Frontal cortex (tissue), 4 donors: ENCODE results near the gene GDI1. TPM values are rescaled to one million over a fixed set of nuclear protein-coding genes. Genes with fewer than 3 reads are reported as not detected.

ENCODE experiments used
- DNase-seq, 2 donors: peaks; one replicate each; pipeline ENCODE4 v3.0.0; 2012; ENCODE audit warnings: low spot score in 2 of 2
- FAIRE-seq: peaks from 2 replicates; lab custom pipeline; 2012; peaks lifted over from hg19 to GRCh38; lab: Jason Lieb, UNC
- small RNA-seq: library from RNA; depleted of rRNA; stranded (forward); fragments of <200 nt; gene quantifications from one replicate; pipeline ENCODE3, GENCODE V24; 2014
- total RNA-seq: library from RNA; depleted of rRNA; stranded (reverse); fragments of >200 nt; gene quantifications from one replicate; pipeline ENCODE4 v1.2.3, GENCODE V29; 2014
- donor health status: control.
- donor health status: control.
- donor health status: control.

Gene GDI1
- total RNA-seq, 1 donor from 2014 or later, result 240 TPM

DNA sequence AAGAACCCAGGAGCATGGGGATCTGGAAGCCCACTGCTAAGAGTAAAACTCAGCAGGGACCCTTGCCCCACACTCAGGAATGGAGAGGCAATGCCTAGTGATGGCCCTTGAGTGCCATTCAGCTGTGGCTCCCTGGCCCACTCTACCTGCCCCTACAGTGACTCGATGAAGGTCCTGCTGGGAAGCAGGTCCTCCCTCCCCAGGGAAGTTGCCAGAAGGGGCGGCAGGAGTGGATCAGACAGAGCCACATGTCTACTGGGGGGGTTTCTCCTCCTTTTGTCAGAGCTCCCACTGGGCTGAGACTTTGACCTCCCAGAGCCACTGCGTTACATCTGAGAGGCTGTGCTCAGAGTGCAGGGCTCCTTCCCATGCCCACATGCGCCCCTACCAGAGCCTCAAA, 52.2 kb downstream of the GDI1 start:
- no peak for DNase-seq
- no peak for FAIRE-seq

- no peak for FAIRE-seq
- DNase-seq, result no peak
Observed at GRCh38 chrX:154490021-154490413, 53.1 kb downstream of the GDI1 start.

- FAIRE-seq, result no peak
- peak; percentile 91 to 93 for DNase-seq
Observed at GRCh38 chrX:154490414-154491083, 53.6 kb downstream of the GDI1 start, which contains the start of gene SLC10A3. SLC10A3 (minus strand) TSS chrX:154490629; CDS start chrX:154488940, 1,689 bp downstream.

Small RNA genes within 50 kb of the gene (small RNA-seq; reads per million reads assigned to genes)
- gene MIR6858 (0.10 reads per million), gene SNORA70 (not detected)

Other genes with a start within 250 kb of the GDI1 start
- not detected for gene OPN1MW2, start 217.4 kb upstream of the GDI1 start, total RNA-seq
- gene OPN1MW3, start 179.6 kb upstream of the GDI1 start, total RNA-seq, result not detected
- not detected for gene TEX28, start 142.0 kb upstream of the GDI1 start, total RNA-seq
- gene TKTL1, start 141.4 kb upstream of the GDI1 start, total RNA-seq, result 1.6 TPM
- gene FLNA, start 62.5 kb upstream of the GDI1 start, total RNA-seq, result 66.9 TPM
- gene EMD, start 57.9 kb upstream of the GDI1 start, total RNA-seq, result 13.9 TPM
- gene RPL10, start 38.8 kb upstream of the GDI1 start, total RNA-seq, result 2,273 TPM
- gene DNASE1L1, start 27.9 kb upstream of the GDI1 start, total RNA-seq, result 4.5 TPM
- 11.0 TPM for gene TAFAZZIN, start 25.6 kb upstream of the GDI1 start, total RNA-seq
- 50.1 TPM for gene ATP6AP1, start 8.5 kb upstream of the GDI1 start, total RNA-seq
- gene FAM50A, start 7.0 kb downstream of the GDI1 start, total RNA-seq, result 21.2 TPM
- 14.7 TPM for gene PLXNA3, start 21.1 kb downstream of the GDI1 start, total RNA-seq
- 13.5 TPM for gene LAGE3, start 42.1 kb downstream of the GDI1 start, total RNA-seq
- gene UBL4A, start 49.5 kb downstream of the GDI1 start, total RNA-seq, result 39.1 TPM
- gene SLC10A3, start 53.5 kb downstream of the GDI1 start, total RNA-seq, result 2.4 TPM
- gene FAM3A, start 79.1 kb downstream of the GDI1 start, total RNA-seq, result 9.8 TPM
- gene G6PD, start 109.7 kb downstream of the GDI1 start, total RNA-seq, result 16.3 TPM
- gene IKBKG, start 110.5 kb downstream of the GDI1 start, total RNA-seq, result 4.1 TPM
- gene CTAG1A, start 148.0 kb downstream of the GDI1 start, total RNA-seq, result not detected
- not detected for gene CTAG1B, start 182.1 kb downstream of the GDI1 start, total RNA-seq
- gene CTAG2, start 216.4 kb downstream of the GDI1 start, total RNA-seq, result not detected